Esophagus (tissue), 2 donors: Measurements from ENCODE around the gene BTBD18. TPM values are rescaled to one million over a fixed set of nuclear protein-coding genes. Genes with fewer than 3 reads are reported as not detected.
A peak's percentile ranks its signal among the peaks of the same experiment; 100 is the strongest.

Experiments used
- H3K27ac ChIP-seq, 2 donors: one replicate each; pipeline ENCODE4 v1.5.1; 2013; ENCODE audit warnings: low read depth in 2 of 2, mild to moderate bottlenecking in 2 of 2, inconsistent platforms in 1 of 2, low read length in 1 of 2, moderate library complexity in 1 of 2
- H3K27me3 ChIP-seq, 2 donors: one replicate each; pipeline ENCODE4 v1.6.1; 2013; ENCODE audit warnings: low read length in 2 of 2, control low read depth in 1 of 2, mild to moderate bottlenecking in 1 of 2; ENCODE audit not compliant: insufficient read depth in 2 of 2, control insufficient read depth in 1 of 2
- H3K36me3 ChIP-seq, 2 donors: one replicate each; pipeline ENCODE4 v1.6.1; 2013; ENCODE audit warnings: low read length in 1 of 2; ENCODE audit not compliant: control insufficient read depth in 2 of 2, insufficient read depth in 2 of 2
- H3K4me1 ChIP-seq, 2 donors: one replicate each; pipeline ENCODE4 v1.6.1; 2013; ENCODE audit warnings: low read length in 1 of 2; ENCODE audit not compliant: control insufficient read depth in 2 of 2, insufficient read depth in 2 of 2
- H3K4me3 ChIP-seq, 2 donors: one replicate each; pipeline ENCODE4 v1.5.1; 2013; ENCODE audit warnings: low read length in 2 of 2, mild to moderate bottlenecking in 2 of 2, low read depth in 1 of 2, moderate library complexity in 1 of 2
- H3K9me3 ChIP-seq, 2 donors: one replicate each; pipeline ENCODE4 v1.6.1; 2013; ENCODE audit warnings: mild to moderate bottlenecking in 2 of 2, low read depth in 1 of 2, low read length in 1 of 2, moderate library complexity in 1 of 2; ENCODE audit not compliant: control insufficient read depth in 2 of 2, insufficient read depth in 1 of 2
- WGBS, 2 donors: extraction: QIAGEN DNeasy Blood & Tissue Kit; methylation state at CpG; one replicate each; pipeline ENCODE4 v1.1.7; 2013; 5-methylcytosine and 5-hydroxymethylcytosine counted together
- polyA plus RNA-seq, 2 donors: library from polyadenylated mRNA; stranded (reverse); fragments of 200-250 nt; gene quantifications; one replicate each; pipeline ENCODE4 v1.2.3, GENCODE V29; 2013
- donor health status: healthy with polysubstance abuse.
- donor health status: Bipolar disorder and iron deficiency.

The BTBD18 gene
- polyA plus RNA-seq, result under 1 TPM in 1 of 2 donors, not detected in 1; 0.02 TPM

- Histone ChIP-seq H3K9me3 (no peaks in the 10 kb centered on the region), H3K4me3 (no peak within 1 kb of the TSS), H3K4me1 (no peaks in the 10 kb centered on the region), H3K36me3 (no peaks in the 10 kb centered on the region), H3K27me3 (no peaks in the 10 kb centered on the region), H3K27ac (no peak within 1 kb of the TSS)
- 49 to 57% methylated on average over 10 of the region's 10 CpGs for WGBS, 2 donors
Observed at GRCh38 chr11:57751676-57752253, at the start of gene BTBD18. Gene BTBD18 (minus strand): TSS chr11:57751819. CDS start chr11:57751188, 631 bp downstream.

GRCh38 chr11:57801183-57801485, 49.5 kb upstream of the BTBD18 start:
- Histone ChIP-seq H3K9me3 (no peaks in the 10 kb centered on the region), H3K27ac (peak overlapping the region in 1 of 2 donors; percentile 26), H3K4me3 (no peak overlapping the region), H3K27me3 (no peaks in the 10 kb centered on the region), H3K36me3 (peaks cover 15 to 30% of the 10 kb centered on the region in 2 donors), H3K4me1 (peaks cover 3% of the 10 kb centered on the region in 2 donors)

- Histone ChIP-seq H3K36me3 (peaks cover 15 to 30% of the 10 kb centered on the region in 2 donors), H3K4me3 (peak overlapping the region in 1 of 2 donors; percentile 11), H3K27ac (peak overlapping the region; percentile 60 to 81), H3K9me3 (no peaks in the 10 kb centered on the region), H3K4me1 (peaks cover 3% of the 10 kb centered on the region in 2 donors), H3K27me3 (no peaks in the 10 kb centered on the region)
- 38 to 40% methylated on average over 4 of the region's 4 CpGs for WGBS, 2 donors
Observed at GRCh38 chr11:57800444-57801182, 49.0 kb upstream of the BTBD18 start.

- no peaks in the 10 kb centered on the region for H3K27me3 ChIP-seq
- 16 to 40% methylated on average over 1 of the region's 1 CpG for WGBS, 2 donors
- no peaks in the 10 kb centered on the region for H3K9me3 ChIP-seq
- H3K27ac ChIP-seq, result peak overlapping the region; percentile 76 to 79
- H3K4me1 ChIP-seq, result peaks cover 3% of the 10 kb centered on the region in 2 donors
- no peak overlapping the region for H3K4me3 ChIP-seq
- H3K36me3 ChIP-seq, result peaks cover 19 to 30% of the 10 kb centered on the region in 2 donors
Observed at GRCh38 chr11:57798905-57799559, 47.4 kb upstream of the BTBD18 start.

GRCh38 chr11:57793351-57794115, 41.9 kb upstream of the BTBD18 start:
- Histone ChIP-seq H3K27ac (peak overlapping the region; percentile 49 to 57), H3K9me3 (no peaks in the 10 kb centered on the region), H3K27me3 (no peaks in the 10 kb centered on the region), H3K36me3 (peaks cover 13 to 17% of the 10 kb centered on the region in 2 donors), H3K4me1 (peaks cover 4 to 9% of the 10 kb centered on the region in 2 donors), H3K4me3 (no peak overlapping the region)
- WGBS, 2 donors, result 59 to 62% methylated on average over 8 of the region's 8 CpGs

GRCh38 chr11:57792870-57793269, 41.3 kb upstream of the BTBD18 start:
- no peaks in the 10 kb centered on the region for H3K9me3 ChIP-seq
- H3K27me3 ChIP-seq, result no peaks in the 10 kb centered on the region
- peaks cover 13 to 17% of the 10 kb centered on the region in 2 donors for H3K36me3 ChIP-seq
- H3K4me3 ChIP-seq, result no peak overlapping the region
- peak overlapping the region; percentile 51 to 85 for H3K27ac ChIP-seq
- peaks cover 5 to 9% of the 10 kb centered on the region in 2 donors for H3K4me1 ChIP-seq

GRCh38 chr11:57792060-57792541, 40.5 kb upstream of the BTBD18 start:
- Histone ChIP-seq H3K27ac (peak overlapping the region; percentile 51 to 85), H3K9me3 (no peaks in the 10 kb centered on the region), H3K36me3 (peaks cover 13 to 17% of the 10 kb centered on the region in 2 donors), H3K27me3 (no peaks in the 10 kb centered on the region), H3K4me1 (peaks cover 5 to 9% of the 10 kb centered on the region in 2 donors), H3K4me3 (no peak overlapping the region)
- 75 to 80% methylated on average over 7 of the region's 7 CpGs for WGBS, 2 donors

- H3K27me3 ChIP-seq, result no peaks in the 10 kb centered on the region
- H3K4me3 ChIP-seq, result no peak overlapping the region
- H3K27ac ChIP-seq, result peak overlapping the region; percentile 51 to 85
- H3K36me3 ChIP-seq, result peaks cover 13% of the 10 kb centered on the region in 2 donors
- 84 to 88% methylated on average over 22 of the region's 22 CpGs for WGBS, 2 donors
- H3K9me3 ChIP-seq, result no peaks in the 10 kb centered on the region
- peaks cover 5 to 9% of the 10 kb centered on the region in 2 donors for H3K4me1 ChIP-seq
Observed at GRCh38 chr11:57791321-57792059, 39.9 kb upstream of the BTBD18 start.

- Histone ChIP-seq H3K27ac (peak overlapping the region; percentile 75 to 89), H3K4me3 (no peak overlapping the region), H3K36me3 (peaks cover 3 to 4% of the 10 kb centered on the region in 2 donors), H3K9me3 (no peaks in the 10 kb centered on the region), H3K27me3 (no peaks in the 10 kb centered on the region), H3K4me1 (peaks cover 5 to 9% of the 10 kb centered on the region in 2 donors)
Observed at GRCh38 chr11:57788703-57789088, 37.1 kb upstream of the BTBD18 start.
